Measurements from ENCODE around the gene ARID4A. TPM values are rescaled to one million over a fixed set of nuclear protein-coding genes. Genes with fewer than 3 reads are reported as not detected.
"Not testable (repeated sequence)": the region's sequence is repeated elsewhere in the genome, so short reads cannot be mapped to it uniquely, and the experiment has no call there.

The ARID4A gene
- total RNA-seq, 2 donors from 2014 or later, result 26.3 to 27.1 TPM

- intact Hi-C loops (cut with DNase I), result no loop called here
- DNase-seq (ENCODE audit: low spot score), result no peak
These were observed 117.5 kb downstream of the ARID4A start for GRCh38 chr14:58415636-58416547.

- DNase-seq (ENCODE audit: low spot score); intact Hi-C loops (cut with DNase I): not testable (repeated sequence)
These were observed 118.6 kb downstream of the ARID4A start for GRCh38 chr14:58416934-58417333.

Other genes with a start within 250 kb of the ARID4A start
- gene ARMH4, start 146.3 kb upstream of the ARID4A start, total RNA-seq, result 1 to 10 TPM; 8.5 to 9.2 TPM
- 10 to 100 TPM; 71.4 to 77.6 TPM for gene ACTR10, start 98.4 kb upstream of the ARID4A start, total RNA-seq
- 100 to 1,000 TPM; 147 to 170 TPM for gene PSMA3, start 53.7 kb upstream of the ARID4A start, total RNA-seq
- not detected for gene TOMM20L, start 97.4 kb downstream of the ARID4A start, total RNA-seq
- 10 to 100 TPM; 28.4 to 30.7 TPM for gene TIMM9, start 129.0 kb downstream of the ARID4A start, total RNA-seq
- 10 to 100 TPM; 14.7 to 15.5 TPM for gene KIAA0586, start 129.2 kb downstream of the ARID4A start, total RNA-seq

Data from posterior vena cava (tissue), 2 donors.